Hematopoietic multipotent progenitor cell treated with erythropoietin and hydrocortisone succinate and interleukin-3 and kit ligand, for 17 days (in vitro differentiated cells): ENCODE results near the gene CACNA2D2.

Experiments used
- DNase-seq: peaks from one replicate; pipeline ENCODE4 v3.0.0-alpha.2; 2015; ENCODE audit warnings: low spot score

Gene CACNA2D2

DNA sequence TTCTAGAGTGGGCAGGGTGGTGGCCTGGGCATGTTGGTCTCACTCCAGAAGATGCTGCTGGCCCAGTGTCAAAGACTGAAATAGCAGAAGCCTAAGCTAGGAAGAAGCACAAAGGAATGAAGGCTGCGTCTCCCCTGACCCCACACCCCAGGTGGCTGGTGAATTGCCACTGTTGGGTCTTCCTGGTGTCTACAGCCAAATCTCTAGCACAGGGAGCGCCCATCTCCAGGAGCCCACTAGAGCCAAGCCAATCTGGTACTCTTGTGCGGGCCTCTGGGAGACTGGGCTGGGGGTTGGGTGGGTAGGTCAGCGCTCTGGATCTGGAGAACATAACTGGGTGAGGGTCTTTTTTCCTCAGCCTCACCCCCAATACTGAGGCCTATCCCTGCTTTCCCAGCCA lies 176.3 kb downstream of the CACNA2D2 start:
- no peak for DNase-seq

DNA sequence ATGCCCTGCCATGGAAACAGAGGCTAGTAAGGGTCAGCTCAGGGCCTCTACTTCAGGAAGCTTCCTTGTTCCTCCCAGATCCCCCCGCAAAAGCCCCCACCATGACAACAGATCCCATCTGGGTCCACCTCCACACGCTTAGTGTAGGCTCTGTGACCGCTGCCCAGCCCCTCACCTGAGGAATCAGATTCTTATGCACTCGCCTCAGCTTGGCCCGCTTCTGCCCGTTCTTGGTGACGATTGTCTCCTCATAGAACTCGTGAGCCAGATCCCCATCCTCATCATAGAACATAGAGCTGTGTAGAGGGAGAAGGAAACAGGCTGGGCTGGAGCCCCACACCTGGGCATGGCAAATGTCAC lies 177.3 kb downstream of the CACNA2D2 start:
- DNase-seq, result no peak

DNA sequence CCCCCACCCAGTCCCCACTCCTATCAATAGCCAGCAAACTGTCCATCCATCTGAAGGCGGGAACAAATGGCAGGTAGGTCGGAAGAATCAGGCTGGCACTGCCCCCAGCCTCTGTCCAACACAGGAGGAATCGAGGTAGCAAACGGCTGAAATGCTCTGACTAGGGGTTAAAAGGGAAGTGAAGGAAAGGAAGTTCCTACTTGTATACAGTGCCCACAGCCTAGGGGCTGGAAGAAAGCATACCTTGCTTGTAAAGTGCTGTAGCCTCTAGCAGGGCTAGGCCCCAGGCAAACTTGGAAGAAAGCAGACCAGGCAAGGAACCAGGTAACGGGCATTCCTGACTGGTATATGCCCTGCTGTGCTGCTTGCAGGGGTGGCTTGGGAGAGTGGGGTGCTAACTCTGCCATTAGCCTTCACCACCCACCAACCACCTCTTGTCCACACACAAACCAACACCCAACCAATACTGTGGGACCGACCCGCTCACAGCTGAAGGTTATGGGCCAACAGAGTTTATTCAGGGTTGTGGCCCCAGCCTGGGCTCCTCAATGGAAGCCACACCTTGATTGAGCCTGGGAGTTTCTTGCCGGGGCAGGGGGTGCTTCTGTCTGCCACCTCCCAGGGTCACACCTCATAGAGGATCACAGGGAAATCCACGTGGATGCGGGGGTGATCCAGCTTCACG lies 177.8 kb downstream of the CACNA2D2 start:
- no peak for DNase-seq

DNA sequence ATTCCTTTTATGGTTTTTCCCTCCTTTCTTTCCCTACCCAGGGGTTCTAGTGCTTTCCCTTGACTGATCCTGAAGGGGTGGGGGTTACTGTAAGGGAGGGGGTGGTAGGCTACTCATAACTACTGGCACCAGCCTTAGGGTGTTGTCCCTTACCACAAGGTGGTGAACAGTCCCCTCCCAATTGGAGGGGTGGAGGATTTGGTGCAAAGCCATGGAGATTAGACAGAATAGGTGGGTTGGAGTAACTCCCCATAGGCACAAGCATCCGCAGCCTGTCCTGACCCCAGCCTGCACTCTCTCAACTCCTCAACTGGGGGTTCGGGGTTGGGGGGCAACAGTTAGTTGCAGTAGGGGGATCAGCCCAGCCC lies 178.3 kb downstream of the CACNA2D2 start:
- peak; percentile 53 for DNase-seq

DNA sequence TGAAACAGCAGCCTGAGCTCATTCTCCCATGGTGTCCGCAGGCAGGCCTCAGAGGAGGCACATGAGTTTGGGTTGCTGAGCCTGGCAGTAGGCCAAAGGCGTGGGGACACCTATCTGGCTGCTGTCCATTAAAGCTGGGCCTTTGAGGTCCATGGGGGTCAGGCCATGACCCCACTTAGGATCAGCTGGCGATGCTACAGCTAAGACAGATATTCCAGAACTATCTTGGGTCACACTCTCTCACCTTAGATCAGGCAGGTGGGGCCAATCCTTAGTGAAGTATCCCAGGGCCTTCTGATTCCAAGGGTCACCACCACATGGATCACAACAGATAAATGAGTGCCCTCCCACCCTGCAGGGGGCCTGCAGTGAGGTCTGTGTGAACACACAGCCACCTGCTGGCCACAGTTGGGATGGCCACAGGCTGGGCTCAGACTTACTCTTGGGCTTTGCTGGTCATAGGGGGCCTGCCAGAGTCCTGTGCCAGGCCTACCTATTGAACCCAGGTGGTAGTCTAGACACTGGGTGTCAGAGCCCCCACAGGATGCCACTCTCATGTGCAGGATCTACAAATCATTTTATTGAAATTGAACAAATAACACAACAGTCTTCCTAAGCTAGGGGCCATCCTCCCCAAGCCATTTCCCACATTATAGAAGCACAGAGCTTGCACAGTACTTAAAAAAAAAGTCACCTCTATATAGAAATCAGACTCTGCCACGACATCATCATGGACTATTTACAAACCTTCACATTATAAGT lies 178.9 kb downstream of the CACNA2D2 start:
- peak; percentile 80 for DNase-seq

DNA sequence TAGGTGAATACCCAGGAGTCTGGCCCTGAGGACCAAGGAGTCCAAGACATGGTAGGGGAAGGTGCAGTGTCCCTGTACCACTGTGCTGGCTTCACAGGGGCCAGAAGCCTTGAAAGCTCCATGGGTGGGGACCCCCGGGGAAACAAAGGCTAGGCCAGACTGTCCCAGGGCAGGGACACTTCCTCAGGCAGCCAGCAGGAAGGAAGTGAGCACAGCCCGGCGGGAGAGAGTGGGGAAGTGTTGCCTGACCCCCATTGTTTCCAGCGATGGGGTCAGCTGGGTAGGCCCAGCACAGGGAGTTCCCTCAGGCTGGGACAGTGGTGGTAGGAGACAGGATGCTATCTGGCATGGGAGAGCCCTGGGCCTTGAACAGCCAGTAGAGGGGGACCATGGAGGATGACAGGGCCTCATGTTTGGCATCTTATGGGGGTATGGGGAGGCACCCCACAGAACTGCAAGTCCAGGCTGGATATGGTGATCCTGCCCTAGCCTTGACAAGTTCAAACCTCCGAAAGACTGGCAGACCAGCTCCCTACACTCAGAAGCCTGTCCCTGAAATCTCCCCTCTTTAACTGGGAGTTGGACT lies 179.7 kb downstream of the CACNA2D2 start:
- no peak for DNase-seq

DNA sequence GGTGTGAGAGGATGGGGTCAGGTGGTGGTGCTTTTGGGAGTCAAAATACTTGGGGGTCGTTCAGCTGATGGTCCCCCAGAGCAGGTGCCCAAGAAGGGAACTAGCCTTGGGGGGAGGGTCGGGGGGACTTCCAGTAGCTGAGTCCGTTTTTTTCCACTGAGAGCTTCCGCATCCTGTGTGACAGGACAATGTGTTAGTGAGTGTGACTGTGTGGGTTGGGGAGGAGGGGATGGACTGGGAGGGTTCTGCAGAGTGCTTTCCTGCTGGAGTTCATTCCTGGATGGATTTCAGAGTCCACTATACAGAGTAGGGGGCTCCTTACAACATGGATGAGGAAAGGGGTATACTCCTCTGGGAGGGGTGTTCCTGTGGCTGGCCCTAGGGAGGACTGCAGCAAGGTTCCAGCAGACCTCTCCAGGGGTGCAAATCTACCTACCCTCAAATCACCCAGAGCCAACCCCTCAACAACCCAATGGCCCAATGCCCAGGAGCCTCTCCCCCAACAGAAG lies 180.3 kb downstream of the CACNA2D2 start:
- DNase-seq, result no peak

DNA sequence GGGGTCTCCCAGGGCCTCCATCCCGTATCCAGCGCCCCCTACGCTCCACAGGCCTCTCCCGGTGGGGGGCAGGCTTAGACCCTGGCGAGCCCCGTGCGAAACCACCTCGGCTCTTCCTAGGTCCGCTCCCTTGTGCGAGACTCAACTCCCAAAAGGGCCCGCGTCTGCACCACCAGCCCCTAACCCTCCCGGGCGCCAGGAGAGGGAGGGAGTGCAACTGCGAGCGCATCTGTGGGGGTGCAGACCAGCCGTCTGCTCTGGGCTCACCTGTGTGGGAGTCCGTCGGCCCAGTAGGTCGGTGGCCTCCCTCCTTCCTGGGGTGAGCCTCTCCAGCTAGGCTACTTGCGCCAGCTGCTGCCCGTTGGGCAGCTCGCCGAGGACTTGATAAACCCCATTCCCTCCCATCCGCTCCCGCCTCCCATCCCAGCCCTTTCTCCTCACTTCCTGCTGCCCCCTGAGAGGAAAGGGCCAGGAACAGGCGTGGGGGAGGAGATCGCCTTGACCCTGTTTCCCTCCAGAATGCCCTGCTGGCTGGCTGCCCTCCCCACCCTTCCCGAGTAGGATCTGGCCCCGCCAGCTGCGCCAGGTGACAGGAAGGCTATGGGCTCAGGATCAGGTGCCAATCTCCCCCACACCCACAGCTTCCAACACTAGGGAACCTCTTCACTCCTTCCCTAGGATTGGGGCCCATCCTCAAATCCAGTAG lies 180.9 kb downstream of the CACNA2D2 start, which contains the start of gene HYAL2:
HYAL2 (minus strand) TSS at position 360 of the 706 bp plus-strand sequence. CDS start 2,256 bp downstream, outside the sequence.
- no peak for DNase-seq

DNA sequence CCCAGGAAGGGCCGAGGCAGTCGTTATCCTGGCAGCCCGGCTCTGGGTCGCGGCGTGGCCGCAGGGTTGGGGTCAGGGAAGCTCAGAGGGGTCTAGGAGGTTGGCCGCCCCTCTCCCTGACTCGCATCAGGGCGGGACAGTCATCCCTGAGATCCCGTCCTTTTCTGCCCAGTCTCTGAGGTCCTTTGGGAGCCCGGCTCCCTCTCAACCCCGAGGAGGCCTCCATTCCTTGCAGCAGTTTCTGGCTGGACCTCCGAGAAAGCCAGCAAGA lies 181.4 kb downstream of the CACNA2D2 start:
- no peak for DNase-seq

DNA sequence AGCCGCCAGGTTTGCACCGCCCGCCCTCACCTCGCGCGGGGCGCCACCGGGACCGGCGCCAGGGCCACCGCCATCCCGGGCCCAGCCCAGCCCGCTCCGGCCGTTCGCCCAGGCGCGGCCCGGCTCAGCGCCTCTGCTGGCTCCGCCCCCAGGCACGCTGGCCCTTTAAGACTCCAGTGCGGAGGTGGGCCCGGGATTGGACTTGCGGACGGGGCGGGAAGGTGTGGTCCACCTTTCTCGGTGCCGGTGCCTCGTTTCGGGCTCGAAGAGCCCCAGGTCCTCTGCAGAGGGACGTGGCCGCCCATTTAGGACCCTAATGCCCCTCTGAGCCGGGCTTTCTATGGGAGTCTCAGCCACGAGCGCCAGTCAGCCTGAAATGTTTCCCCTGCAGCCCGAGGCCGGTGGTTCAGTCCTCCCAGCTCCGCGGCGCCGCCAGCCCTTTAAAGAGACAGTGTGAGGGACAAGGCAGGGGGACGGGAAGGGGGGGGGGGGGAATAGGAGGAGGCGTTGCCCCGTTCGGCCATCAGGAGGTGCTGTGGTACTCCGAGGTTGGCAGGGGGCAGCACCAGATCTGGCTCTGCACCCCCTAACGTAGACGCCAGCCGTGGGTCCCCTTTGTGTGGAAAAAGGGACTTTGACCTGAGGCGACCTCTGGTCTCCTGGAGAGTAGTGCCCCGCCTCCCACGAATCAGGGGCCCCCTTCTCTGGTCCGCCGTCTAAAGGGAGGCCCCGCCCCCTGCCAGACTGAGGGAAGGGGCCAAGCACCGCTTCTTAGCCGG lies 181.9 kb downstream of the CACNA2D2 start:
- DNase-seq, result peak; percentile 91

DNA sequence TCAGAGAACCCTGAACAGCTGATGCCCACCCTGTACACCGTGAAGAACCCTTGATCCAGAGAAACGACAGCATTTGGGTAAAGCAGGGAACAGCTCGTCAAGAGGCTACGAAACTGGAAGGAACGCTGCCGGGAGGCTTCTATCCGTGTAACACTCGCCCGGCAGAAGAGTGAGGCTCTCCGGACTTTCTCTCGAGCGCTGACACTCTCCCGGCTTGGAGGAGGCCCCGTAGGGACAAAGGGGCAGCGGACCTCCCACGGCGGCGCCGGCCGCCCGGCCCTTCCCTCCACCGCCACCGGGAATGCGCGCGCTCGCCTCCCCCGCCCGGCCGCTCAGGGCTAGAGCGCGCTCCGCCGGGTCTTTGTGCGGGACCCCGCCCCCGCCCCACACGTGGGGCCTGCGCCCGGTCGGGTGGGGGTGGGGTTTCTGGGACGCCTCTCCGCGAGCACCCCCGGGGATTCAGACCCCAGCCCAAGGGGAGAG lies 182.5 kb downstream of the CACNA2D2 start:
- no peak for DNase-seq

DNA sequence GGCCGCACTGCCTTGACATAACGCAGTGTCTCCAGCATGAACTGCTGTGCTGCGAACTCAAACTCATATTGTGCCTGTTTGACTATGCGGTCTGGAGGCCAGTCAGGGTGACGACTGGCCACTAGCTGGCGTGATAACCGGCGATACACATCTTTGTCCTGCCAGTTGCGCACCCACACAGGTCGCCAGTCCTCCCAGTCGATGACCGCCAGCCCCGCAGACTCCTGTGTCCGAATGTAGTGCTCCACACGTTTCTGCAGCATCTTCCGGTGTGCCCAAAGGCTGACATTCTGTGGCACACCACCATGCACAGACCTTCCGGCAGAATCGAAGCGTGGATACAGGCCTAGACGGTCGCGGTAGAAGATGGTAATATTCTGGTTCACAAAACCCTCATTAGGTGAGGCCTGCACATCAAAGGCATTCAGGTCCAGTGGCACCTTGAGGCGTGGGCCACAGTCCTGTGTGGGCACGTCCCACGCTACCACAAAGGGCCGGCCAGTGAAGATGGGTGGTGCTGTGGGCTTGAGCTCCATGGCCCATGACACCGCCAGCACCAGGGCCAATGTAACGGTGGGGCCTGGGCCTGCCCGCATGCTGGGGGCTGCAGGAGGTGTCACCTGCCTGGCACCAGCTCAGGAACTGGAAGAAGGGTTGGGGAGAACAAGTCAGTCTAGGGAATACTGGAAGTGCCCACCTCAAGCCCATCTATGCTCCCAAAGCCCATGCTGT lies 183.4 kb downstream of the CACNA2D2 start:
- DNase-seq, result no peak

DNA sequence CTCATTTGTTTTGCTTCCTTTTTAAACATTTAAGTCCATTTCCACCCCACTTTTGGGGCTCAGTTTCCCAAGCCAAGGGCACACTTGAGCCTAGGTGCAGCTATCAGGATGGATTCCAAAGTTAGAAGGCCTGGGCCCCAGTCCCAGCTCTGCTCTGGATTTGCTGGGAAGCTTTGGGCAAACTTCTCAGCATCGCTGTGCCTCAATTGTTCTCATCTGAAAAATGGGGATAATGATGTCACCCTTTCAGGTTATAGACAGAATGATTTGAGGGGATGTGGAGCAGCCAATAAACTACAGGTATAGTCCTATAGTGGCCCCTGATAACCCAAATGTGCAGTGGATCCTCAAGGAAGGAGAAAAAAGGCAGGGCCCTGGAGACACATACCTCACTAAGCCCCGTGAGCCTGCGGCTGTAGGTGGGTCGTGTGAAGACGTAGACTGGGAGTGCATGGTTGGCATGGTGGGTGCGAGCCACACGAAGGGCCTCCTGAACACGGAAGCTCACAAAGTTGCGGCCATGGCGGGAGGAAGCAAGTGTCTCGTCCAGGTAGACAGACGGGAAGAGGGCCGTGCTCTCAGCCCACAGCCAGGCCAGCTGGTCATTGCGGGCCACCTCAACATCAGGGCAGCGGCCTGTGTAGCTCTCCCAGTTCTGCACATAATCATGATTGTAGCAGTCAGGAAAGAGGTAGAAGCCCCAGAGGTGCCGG lies 184.1 kb downstream of the CACNA2D2 start:
- DNase-seq, result no peak

DNA sequence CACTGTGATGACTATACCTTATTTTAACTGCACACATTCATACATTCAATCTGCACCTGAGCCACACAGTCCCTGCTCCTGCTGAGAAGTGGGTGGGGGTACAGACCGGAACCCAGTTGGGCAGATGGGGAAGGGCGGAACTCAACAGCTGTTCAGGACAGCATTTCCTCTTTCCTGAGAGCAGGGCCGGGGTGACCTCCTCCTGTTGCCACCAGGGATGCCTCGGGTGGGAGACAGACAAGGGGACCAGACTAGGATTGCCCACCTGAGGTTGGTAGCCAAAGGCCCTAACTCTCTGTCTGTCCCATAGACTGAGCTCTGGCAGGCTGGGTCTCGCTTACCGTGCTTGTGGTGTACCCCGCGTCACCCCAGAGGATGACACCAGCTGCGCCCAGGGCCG lies 184.8 kb downstream of the CACNA2D2 start:
- no peak for DNase-seq

DNA sequence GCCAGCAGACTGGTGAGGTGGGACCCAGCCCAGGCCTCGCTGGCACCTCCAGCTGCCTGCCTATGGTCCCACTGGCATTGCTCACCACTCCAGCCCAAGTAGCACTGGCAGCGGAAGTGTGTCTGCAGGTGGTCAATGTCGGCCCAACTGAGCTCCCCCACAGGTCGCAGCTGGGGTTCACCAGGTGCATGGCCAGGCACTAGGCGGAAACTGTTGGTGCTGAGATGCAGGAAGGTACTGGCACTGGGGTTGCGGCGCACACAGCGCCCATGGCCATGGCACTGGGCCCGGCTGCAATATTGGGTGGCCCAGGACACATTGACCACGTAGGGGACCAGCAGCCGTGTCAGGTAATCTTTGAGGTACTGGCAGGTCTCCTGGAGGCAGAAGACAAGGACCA lies 185.3 kb downstream of the CACNA2D2 start:
- DNase-seq, result no peak

DNA sequence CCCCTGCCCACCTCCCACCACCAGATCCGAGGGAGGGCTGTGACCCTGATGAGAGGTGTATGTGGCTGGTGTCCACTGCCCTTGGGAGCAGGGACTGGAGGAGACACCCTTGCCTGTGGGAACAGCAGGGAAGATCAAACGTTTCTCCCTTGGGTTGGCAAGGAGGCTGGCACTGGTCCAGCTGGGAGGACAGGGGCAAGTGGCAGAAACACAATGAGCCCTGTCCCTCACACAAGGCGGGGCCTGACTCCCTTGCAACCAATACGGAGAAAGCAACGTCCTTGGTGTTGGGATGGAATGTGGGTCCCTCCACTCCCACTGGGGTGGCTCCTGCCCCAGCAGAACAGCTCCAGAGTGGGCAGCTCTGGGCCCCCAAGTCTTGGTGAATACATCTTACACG lies 186.1 kb downstream of the CACNA2D2 start:
- no peak for DNase-seq

DNA sequence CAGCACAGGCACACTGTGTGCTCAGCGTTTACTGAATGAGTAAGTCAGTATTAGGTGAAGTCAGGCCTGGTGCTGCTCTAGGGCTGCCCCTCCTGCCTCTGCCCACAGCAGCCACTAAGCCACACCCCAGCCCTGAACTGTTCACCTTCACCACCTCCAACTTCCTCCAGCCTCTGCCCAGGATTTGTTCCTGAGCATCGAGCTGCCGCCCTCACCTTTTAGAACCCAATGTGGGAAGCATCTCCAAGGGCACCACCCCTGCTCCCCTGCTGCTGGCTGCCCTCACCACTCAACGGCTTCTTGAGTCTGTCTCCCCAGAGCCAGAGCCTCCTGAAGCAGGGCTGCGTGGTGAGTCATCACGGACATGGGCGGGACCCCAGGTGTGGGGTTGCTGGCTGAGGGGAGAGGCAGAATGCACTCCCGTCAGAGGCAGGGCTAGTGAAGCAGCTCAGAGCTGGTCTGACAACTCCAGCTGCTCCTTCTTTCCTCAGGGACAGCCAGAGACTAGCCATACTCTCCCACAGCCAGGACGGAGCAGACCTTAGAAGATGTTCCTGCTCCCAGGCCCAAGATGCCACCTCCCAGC lies 186.7 kb downstream of the CACNA2D2 start:
- DNase-seq, result no peak

DNA sequence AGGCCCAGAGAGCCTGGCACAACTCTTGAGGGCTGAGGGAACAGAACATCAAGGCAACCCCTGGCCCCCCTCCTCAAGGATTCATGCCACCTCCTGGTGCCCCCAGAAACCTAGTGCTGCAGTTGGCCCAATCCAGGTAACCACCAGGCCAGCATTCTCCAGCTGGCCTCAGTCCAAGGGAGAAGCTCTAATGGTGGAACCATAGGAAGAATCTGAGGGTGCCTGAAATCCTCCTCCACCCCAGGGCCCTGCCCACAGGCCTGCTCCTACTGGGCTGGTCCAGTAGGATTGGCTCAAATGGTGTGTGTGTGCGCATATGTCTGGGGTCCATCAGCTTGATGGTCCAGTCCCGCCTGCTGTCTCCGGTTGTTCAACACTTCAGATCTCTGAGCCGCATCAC lies 188.6 kb downstream of the CACNA2D2 start:
- no peak for DNase-seq

DNA sequence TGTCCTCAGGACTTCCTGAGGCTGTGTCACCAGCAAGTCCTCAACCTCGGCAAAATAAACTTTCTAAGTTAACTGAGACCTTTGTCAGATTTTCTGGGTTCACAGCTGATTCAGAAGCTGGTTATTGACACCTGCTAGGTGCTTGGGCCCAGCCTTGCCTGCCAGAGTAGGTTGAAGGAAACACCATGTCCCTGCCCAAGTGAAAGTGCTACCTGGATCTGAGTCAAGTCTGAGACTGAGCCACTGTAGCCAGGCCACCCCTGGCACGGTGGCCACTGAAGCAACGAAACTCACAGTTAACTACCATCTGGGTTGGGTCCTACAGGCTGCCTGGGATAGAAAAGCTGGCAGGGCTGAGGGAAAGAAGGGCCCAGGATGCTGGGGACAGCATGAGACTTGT lies 189.1 kb downstream of the CACNA2D2 start:
- no peak for DNase-seq
